Measurements from ENCODE around the gene KIF3C. TPM values are rescaled to one million over a fixed set of nuclear protein-coding genes. Genes with fewer than 3 reads are reported as not detected.

The KIF3C gene
- total and polyA plus RNA-seq, 10 of the 15 experiments (the other 5 are each of a cell fraction or from before 2014, with no cell fraction given), result 0.10 to 0.63 (median 0.46) TPM

DNA sequence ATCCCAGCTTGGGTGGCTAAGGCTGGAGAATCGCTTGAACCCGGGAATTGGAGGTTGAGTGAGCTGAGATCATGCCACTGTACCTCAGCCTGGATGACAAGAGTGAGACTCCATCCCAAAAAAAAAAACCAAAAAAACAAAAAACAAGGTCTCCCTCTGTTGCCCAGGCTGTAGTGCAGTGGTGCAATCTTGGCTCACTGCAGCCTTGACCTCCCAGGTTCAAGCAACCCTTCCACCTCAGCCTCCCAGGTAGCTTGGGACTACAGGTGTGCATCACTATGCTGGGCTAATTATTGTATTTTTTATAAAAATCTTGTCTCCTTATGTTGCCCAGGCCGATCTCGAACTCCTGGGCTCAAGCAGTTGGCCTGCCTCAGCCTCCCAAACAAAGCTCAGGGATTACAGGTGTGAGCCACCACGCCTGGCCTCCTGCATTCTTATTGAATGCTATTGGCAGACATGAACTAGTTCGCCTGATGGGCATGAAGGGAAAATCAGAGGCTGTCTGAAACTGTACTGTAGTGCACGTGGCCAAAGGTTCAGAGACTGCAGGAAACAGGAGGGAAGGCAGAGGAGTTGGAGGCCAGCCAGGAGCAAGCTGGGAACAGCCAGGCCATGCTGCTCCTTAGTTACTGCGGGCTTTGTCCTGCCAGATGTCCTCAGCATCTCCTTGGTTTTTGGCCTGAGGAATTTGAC lies 88.0 kb downstream of the KIF3C start:
- in situ Hi-C loops (cut with MboI), result no loop called here
- POLR2A ChIA-PET, result interaction anchor here (0.7 kb wide), 1 partner anchor 204 kb away, joined by 3 read pairs; no protein-coding TSS in a partner anchor

More for the DNA sequence above, 88.0 kb downstream of the KIF3C start:
- Histone ChIP-seq H3K4me2 (ENCODE audit: control insufficient read depth, insufficient read depth) (no peak overlapping the region), H3K9me3 (replicated peaks; ENCODE audit: control insufficient read depth, insufficient read depth, low read length) (no peaks in the 10 kb centered on the region), H4K20me1 (ENCODE audit: control insufficient read depth, insufficient read depth) (no peaks in the 10 kb centered on the region), H3K27ac (ENCODE audit: control insufficient read depth, insufficient read depth) (no peak overlapping the region), H3K4me3 (no peak overlapping the region), H3K4me1 (ENCODE audit: control insufficient read depth, insufficient read depth, low read length) (no peaks in the 10 kb centered on the region), H3K27me3 (replicated peaks in 1 of 2; ENCODE audit: control insufficient read depth in 2 of 2, insufficient read depth in 2 of 2, low read length in 1 of 2) (no peaks in the 10 kb centered on the region; a peak in 1 of 4 replicates), H2AFZ (ENCODE audit: control insufficient read depth, low read depth, low read length) (no peak overlapping the region), H3K79me2 (ENCODE audit: control insufficient read depth, insufficient read depth, low read length) (no peaks in the 10 kb centered on the region), H3K36me3 (ENCODE audit: control insufficient read depth in 2 of 2, insufficient read depth in 2 of 2, low read length in 1 of 2) (no peaks in the 10 kb centered on the region), H3K9ac (ENCODE audit: control insufficient read depth, insufficient read depth, low read length) (no peak overlapping the region)
- no peak for DNase-seq (ENCODE audit: low read depth, low spot score)
- intact Hi-C loops (cut with micrococcal nuclease; ENCODE audit: unreplicated experiment), result no loop called here
- ATAC-seq, result no peak
- no peak for FAIRE-seq
- no peak for TF ChIP-seq CTCF (IDR thresholded peaks at IDR 0.05 in 2 of 3, conservative IDR thresholded peaks at IDR 0.05 in 1 of 3; ENCODE audit: control insufficient read depth in 2 of 3, extremely low read depth in 1 of 3, insufficient read depth in 1 of 3, low read depth in 3 of 3, low read length in 3 of 3)
- TF ChIP-seq ETV6 (conservative IDR thresholded peaks at IDR 0.05 in 1 of 2, IDR thresholded peaks at IDR 0.05 in 1 of 2; ENCODE audit: borderline replicate concordance in 1 of 2, low read depth in 1 of 2), result no peak
- TF ChIP-seq SUPT20H (IDR thresholded peaks at IDR 0.05; ENCODE audit: borderline replicate concordance, control insufficient read depth, low read depth, low read length), result no peak
- no peak for TF ChIP-seq BMI1 (IDR thresholded peaks at IDR 0.05; ENCODE audit: borderline replicate concordance)
- no TSS peak for BruUV-seq (replicated peaks)
- RAD21 ChIA-PET (ENCODE audit: unreplicated experiment), result no interaction called here
- SMC1A ChIA-PET (ENCODE audit: uncharacterized antibody, unreplicated experiment), result no interaction called here
- CTCF ChIA-PET, result interaction anchor here (0.6 kb wide), 1 partner anchor 185 kb away, joined by 3 read pairs; no protein-coding TSS in a partner anchor
- WGBS (ENCODE audit: insufficient coverage, insufficient replicate concordance, low lambda C conversion rate, missing lambda C conversion rate), result 44% methylated on average over 8 of the region's 8 CpGs

Measured in GM12878 (cell line).